Measurements from ENCODE around the gene TUBB3. TPM values are rescaled to one million over a fixed set of nuclear protein-coding genes. Genes with fewer than 3 reads are reported as not detected.

The TUBB3 gene
- total RNA-seq, 2 experiments from 2014 or later: 3.6 to 5.0 TPM

DNA sequence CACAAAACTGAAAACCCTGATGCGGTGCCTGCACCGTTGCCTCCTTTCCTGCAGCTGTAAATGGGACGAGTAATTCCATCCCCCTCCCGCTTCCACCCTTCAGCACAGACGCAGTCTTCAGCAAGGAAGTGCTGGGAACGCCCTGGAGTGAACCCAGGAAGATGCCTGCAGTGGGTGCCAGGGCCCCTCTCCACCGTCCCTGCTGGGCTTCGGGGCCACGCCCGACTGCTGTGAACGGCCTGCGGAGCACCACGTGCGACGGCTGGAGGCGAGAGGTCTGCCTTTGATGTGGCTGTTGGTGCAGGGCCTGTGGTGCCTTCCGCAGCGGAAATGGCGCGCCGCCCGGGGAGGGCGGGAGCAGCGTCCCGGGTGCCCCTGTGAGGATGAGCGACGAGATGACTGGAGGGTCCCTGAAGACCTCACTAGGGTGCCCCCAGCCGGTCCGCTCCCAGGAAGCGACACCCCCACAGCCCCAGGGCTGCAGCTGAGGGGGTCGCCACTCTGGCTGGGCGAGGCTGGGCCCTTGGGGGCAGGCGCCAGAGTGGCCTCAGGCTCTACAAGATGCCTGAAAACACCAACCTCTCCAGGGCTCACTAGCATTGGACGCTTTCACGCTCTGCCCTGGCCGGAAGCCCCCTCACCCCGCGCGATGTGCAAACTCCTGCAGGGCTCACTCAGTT, 5.2 kb upstream of the TUBB3 start:
- peaks cover 52% of the 10 kb centered on the region for H3K4me1 Mint-ChIP-seq
- H3K27me3 Mint-ChIP-seq: peaks cover 26% of the 10 kb centered on the region
- H3K9me3 Mint-ChIP-seq (ENCODE audit: low read depth): no peaks in the 10 kb centered on the region
- CTCF ChIA-PET: interaction anchor here (0.8 to 2.6 kb wide), 4 partner anchors 8 to 218 kb away, joined by 3 to 16 read pairs (median 6); no protein-coding TSS in a partner anchor
- peak overlapping the region; percentile 75 for H3K27ac Mint-ChIP-seq
- peak overlapping the region; percentile 58 for H3K4me3 Mint-ChIP-seq
- H3K36me3 Mint-ChIP-seq: peaks cover 6% of the 10 kb centered on the region
- ATAC-seq (peak; percentile 74), DNase-seq (peak; percentile 92)

GRCh38 chr16:89918453-89919347, 4.4 kb upstream of the TUBB3 start, which contains the start of gene MC1R:
Gene MC1R (plus strand): TSS chr16:89918862. CDS start chr16:89919259, 397 bp downstream.
- Mint-ChIP-seq H3K27me3 (peaks cover 26% of the 10 kb centered on the region), H3K36me3 (peaks cover 6% of the 10 kb centered on the region), H3K4me1 (peaks cover 52% of the 10 kb centered on the region), H3K9me3 (ENCODE audit: low read depth) (no peaks in the 10 kb centered on the region), H3K27ac (peak within 1 kb of the TSS; percentile 75), H3K4me3 (peak within 1 kb of the TSS; percentile 58)
- ATAC-seq (peak; percentile 8), DNase-seq (peak; percentile 61)
- CTCF ChIA-PET: interaction anchor here (0.7 to 2.6 kb wide), 6 partner anchors 9 to 218 kb away, joined by 3 to 16 read pairs (median 3); partner anchors contain the start of gene TCF25

- H3K4me3 Mint-ChIP-seq: no peak overlapping the region
- DNase-seq (no peak), ATAC-seq (no peak)
- H3K27me3 Mint-ChIP-seq: peaks cover 35% of the 10 kb centered on the region
- no peak overlapping the region for H3K27ac Mint-ChIP-seq
- CTCF ChIA-PET: interaction anchor here (0.8 to 2.6 kb wide), 4 partner anchors 214 to 223 kb away, joined by 3 to 10 read pairs (median 3); no protein-coding TSS in a partner anchor
- no peaks in the 10 kb centered on the region for H3K9me3 Mint-ChIP-seq (ENCODE audit: low read depth)
- peaks cover 55% of the 10 kb centered on the region for H3K4me1 Mint-ChIP-seq
- peaks cover 2% of the 10 kb centered on the region for H3K36me3 Mint-ChIP-seq
Measured at GRCh38 chr16:89919535-89920406, 3.4 kb upstream of the TUBB3 start.

GRCh38 chr16:89920723-89921122, 2.4 kb upstream of the TUBB3 start:
- Mint-ChIP-seq H3K4me3 (no peak overlapping the region), H3K27ac (peak overlapping the region; percentile 46), H3K27me3 (peaks cover 39% of the 10 kb centered on the region), H3K4me1 (peaks cover 55% of the 10 kb centered on the region), H3K9me3 (ENCODE audit: low read depth) (no peaks in the 10 kb centered on the region), H3K36me3 (peaks cover 2% of the 10 kb centered on the region)
- ATAC-seq: no peak
- CTCF ChIA-PET: interaction anchor here (1.5 kb wide), 1 partner anchor 221 kb away, joined by 3 read pairs; no protein-coding TSS in a partner anchor
- no peak for DNase-seq

DNA sequence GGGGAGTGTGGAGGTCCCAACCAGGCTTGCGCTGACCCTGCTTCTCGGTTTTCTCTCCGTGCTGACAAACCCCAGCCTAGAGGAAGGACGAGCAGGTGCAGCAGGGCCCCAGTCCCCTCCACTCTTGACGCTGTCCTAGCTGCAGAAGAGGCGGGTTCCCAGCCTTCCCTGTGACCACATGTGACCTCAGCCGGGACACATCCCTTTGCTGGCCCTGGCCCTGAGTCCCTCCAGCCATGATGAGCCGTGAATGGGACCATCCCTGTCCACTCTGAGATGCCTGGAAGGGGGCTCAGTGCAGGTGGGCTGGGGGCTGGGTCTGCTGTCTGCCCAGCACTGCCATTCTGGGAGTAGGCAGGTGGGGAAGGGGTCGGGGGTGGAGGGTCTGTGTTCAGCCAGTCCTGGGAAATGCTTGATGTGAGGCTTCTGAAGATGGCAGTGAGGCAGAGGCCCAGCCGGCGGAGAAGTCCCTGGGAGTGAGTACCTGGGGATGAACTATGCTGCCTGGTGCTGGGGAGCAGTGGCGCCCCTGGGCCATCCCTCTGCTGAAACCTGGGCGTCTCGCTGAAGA, 1.9 kb upstream of the TUBB3 start:
- ATAC-seq: no peak

GRCh38 chr16:89921702-89922476, 1.3 kb upstream of the TUBB3 start:
- peaks cover 39% of the 10 kb centered on the region for H3K27me3 Mint-ChIP-seq
- CTCF ChIA-PET: interaction anchor here (1.0 to 3.1 kb wide), 6 partner anchors 10 to 221 kb away, joined by 3 to 18 read pairs (median 6); partner anchors contain the start of gene SPATA2L
- no peaks in the 10 kb centered on the region for H3K36me3 Mint-ChIP-seq
- ATAC-seq (no peak), DNase-seq (peak; percentile 72)
- H3K4me1 Mint-ChIP-seq: peaks cover 54% of the 10 kb centered on the region
- H3K9me3 Mint-ChIP-seq (ENCODE audit: low read depth): no peaks in the 10 kb centered on the region
- H3K4me3 Mint-ChIP-seq: peak overlapping the region; percentile 74
- peak overlapping the region; percentile 80 for H3K27ac Mint-ChIP-seq

More for the DNA sequence above, 1.9 kb upstream of the TUBB3 start:
- Mint-ChIP-seq H3K27ac (peak overlapping the region; percentile 80), H3K36me3 (peaks cover under 1% of the 10 kb centered on the region), H3K9me3 (ENCODE audit: low read depth) (no peaks in the 10 kb centered on the region), H3K4me1 (peaks cover 53% of the 10 kb centered on the region), H3K4me3 (peak overlapping the region; percentile 74), H3K27me3 (peaks cover 39% of the 10 kb centered on the region)
- CTCF ChIA-PET: interaction anchor here (1.5 to 3.1 kb wide), 3 partner anchors 11 to 221 kb away, joined by 3 to 18 read pairs (median 7); no protein-coding TSS in a partner anchor
- DNase-seq: no peak

- Mint-ChIP-seq H3K27me3 (peaks cover 41% of the 10 kb centered on the region), H3K9me3 (ENCODE audit: low read depth) (no peaks in the 10 kb centered on the region), H3K36me3 (no peaks in the 10 kb centered on the region), H3K4me3 (peak overlapping the region; percentile 74), H3K27ac (peak overlapping the region; percentile 80), H3K4me1 (peaks cover 51% of the 10 kb centered on the region)
- ATAC-seq: no peak
- peak; percentile 84 for DNase-seq
- CTCF ChIA-PET: interaction anchor here (0.5 to 3.1 kb wide), 9 partner anchors 10 to 222 kb away, joined by 3 to 18 read pairs (median 6); partner anchors contain the start of genes FANCA and SPATA2L
Measured at GRCh38 chr16:89922477-89922883, 662 bp upstream of the TUBB3 start.

GRCh38 chr16:89923640-89924296, 626 bp downstream of the TUBB3 start:
- DNase-seq (no peak), ATAC-seq (no peak)
- CTCF ChIA-PET: interaction anchor here (1.1 to 3.1 kb wide), 3 partner anchors 13 to 107 kb away, joined by 3 to 18 read pairs (median 6); partner anchors contain the start of gene FANCA
- Mint-ChIP-seq H3K4me1 (peaks cover 40% of the 10 kb centered on the region), H3K27ac (no peak overlapping the region), H3K27me3 (peaks cover 43% of the 10 kb centered on the region), H3K4me3 (no peak overlapping the region), H3K9me3 (ENCODE audit: low read depth) (no peaks in the 10 kb centered on the region), H3K36me3 (no peaks in the 10 kb centered on the region)

DNA sequence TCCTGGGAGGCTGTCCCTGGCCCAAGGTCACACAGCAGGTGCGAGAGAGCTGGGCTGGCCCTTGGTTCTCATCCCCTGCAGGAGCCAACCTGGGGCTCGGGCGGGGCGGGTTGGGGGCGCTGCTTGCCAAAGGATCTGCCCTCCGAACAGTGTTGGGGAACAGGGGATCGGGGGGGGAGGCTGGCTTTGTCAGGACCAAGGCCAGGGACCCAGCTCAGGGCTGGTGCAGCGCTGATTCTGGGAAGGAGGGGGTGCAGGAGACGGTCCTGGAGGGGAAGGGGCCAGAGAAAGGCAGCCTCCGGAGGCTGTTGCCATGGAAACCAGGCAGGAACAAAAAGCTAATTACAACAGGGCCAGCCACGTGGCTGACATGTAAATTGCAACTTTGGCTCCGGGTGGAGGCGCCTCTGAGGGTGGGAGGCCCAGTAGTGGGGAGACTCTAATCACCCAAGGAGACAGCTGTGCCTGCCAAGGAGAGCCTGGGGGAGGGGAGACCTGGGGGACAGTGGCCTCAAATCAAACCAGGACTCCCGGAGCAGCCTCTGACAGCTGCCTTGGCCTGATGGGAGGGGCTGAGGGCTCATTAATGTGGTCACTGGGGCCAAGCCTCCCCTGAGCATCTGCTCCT, 1.3 kb downstream of the TUBB3 start:
- Mint-ChIP-seq H3K9me3 (ENCODE audit: low read depth) (no peaks in the 10 kb centered on the region), H3K4me1 (peaks cover 34% of the 10 kb centered on the region), H3K36me3 (no peaks in the 10 kb centered on the region), H3K27me3 (peaks cover 37% of the 10 kb centered on the region), H3K4me3 (no peak overlapping the region), H3K27ac (no peak overlapping the region)
- peak; percentile 64 for DNase-seq
- no peak for ATAC-seq
- CTCF ChIA-PET: interaction anchor here (1.2 kb wide), 1 partner anchor 14 kb away, joined by 8 read pairs; no protein-coding TSS in a partner anchor

GRCh38 chr16:89924925-89925307, 1.8 kb downstream of the TUBB3 start:
- DNase-seq: no peak
- CTCF ChIA-PET: interaction anchor here (1.2 kb wide), 1 partner anchor 15 kb away, joined by 8 read pairs; no protein-coding TSS in a partner anchor
- ATAC-seq: no peak
- H3K27me3 Mint-ChIP-seq: peaks cover 32% of the 10 kb centered on the region
- no peak overlapping the region for H3K27ac Mint-ChIP-seq
- H3K9me3 Mint-ChIP-seq (ENCODE audit: low read depth): no peaks in the 10 kb centered on the region
- no peaks in the 10 kb centered on the region for H3K36me3 Mint-ChIP-seq
- peaks cover 30% of the 10 kb centered on the region for H3K4me1 Mint-ChIP-seq
- H3K4me3 Mint-ChIP-seq: no peak overlapping the region

All from activated CD8-positive, alpha-beta memory T cell treated with anti-CD3 and anti-CD28 coated beads, Interleukin-2, amount 10 ng/mL, durations not matched to agents 7 days and 5 days (primary cell).